ENCODE data around the gene SYTL2. TPM values are rescaled to one million over a fixed set of nuclear protein-coding genes. Genes with fewer than 3 reads are reported as not detected.

The SYTL2 gene
- total RNA-seq, 4 donors from 2014 or later = 21.9 to 71.2 (median 28.8) TPM

GRCh38 chr11:85664615-85665481, 146.1 kb downstream of the SYTL2 start, which contains the start of gene CREBZF:
CREBZF (minus strand) TSS chr11:85665129; CDS start chr11:85664875, 254 bp downstream.
- TF ChIP-seq EP300 (IDR thresholded peaks at IDR 0.05) (peak; percentile 53 to 99), CTCF (IDR thresholded peaks at IDR 0.05) (peak in 2 of 5 experiments; percentile 39 to 42), POLR2A (IDR thresholded peaks at IDR 0.05) (peak; percentile 97)
- Histone ChIP-seq H3K27ac (peak within 1 kb of the TSS; percentile 88 to 99 (median 94)), H3K4me1 (peaks cover 0 to 41% (median 26%) of the 10 kb centered on the region in 4 donors), H3K9me3 (no peaks in the 10 kb centered on the region), H3K27me3 (no peaks in the 10 kb centered on the region), H3K36me3 (peaks cover 0 to 5% (median 0%) of the 10 kb centered on the region in 3 donors), H3K4me3 (peak within 1 kb of the TSS; percentile 61 to 90 (median 74))
- DNase-seq (ENCODE audit: low spot score in 2 of 2) = peak; percentile 90 to 95
- 0 to 1% methylated on average over 35 to 44 of the region's 67 CpGs for WGBS, 2 donors

- Histone ChIP-seq H3K27ac (peak overlapping the region; percentile 88 to 99 (median 94)), H3K4me3 (peak overlapping the region; percentile 61 to 90 (median 74)), H3K27me3 (no peaks in the 10 kb centered on the region), H3K36me3 (peaks cover 0 to 5% (median 0%) of the 10 kb centered on the region in 3 donors), H3K9me3 (no peaks in the 10 kb centered on the region), H3K4me1 (peaks cover 0 to 50% (median 28%) of the 10 kb centered on the region in 4 donors)
- TF ChIP-seq EP300 (IDR thresholded peaks at IDR 0.05) = no peak
- TF ChIP-seq CTCF (IDR thresholded peaks at IDR 0.05) = peak; percentile 61 to 71 (median 63)
- DNase-seq (ENCODE audit: low spot score in 2 of 2) = peak; percentile 58 to 73
- WGBS, 2 donors = 0 to 1% methylated on average over 64 to 72 of the region's 73 CpGs
Observed at GRCh38 chr11:85663753-85664614, 147.0 kb downstream of the SYTL2 start.

- no peaks in the 10 kb centered on the region for H3K27me3 ChIP-seq
- no peak for DNase-seq (ENCODE audit: low spot score in 2 of 2)
- no peaks in the 10 kb centered on the region for H3K9me3 ChIP-seq
- H3K36me3 ChIP-seq = peaks cover 0 to 5% (median 0%) of the 10 kb centered on the region in 3 donors
- peak overlapping the region; percentile 16 to 99 (median 94) for H3K27ac ChIP-seq
- H3K4me3 ChIP-seq = peak overlapping the region; percentile 61 to 90 (median 74)
- 2 to 5% methylated on average over 10 of the region's 10 CpGs for WGBS, 2 donors
- TF ChIP-seq POLR2A (IDR thresholded peaks at IDR 0.05) (no peak), CTCF (IDR thresholded peaks at IDR 0.05) (no peak), EP300 (IDR thresholded peaks at IDR 0.05) (no peak)
- H3K4me1 ChIP-seq = peaks cover 0 to 57% (median 30%) of the 10 kb centered on the region in 4 donors
Observed at GRCh38 chr11:85663080-85663752, 147.7 kb downstream of the SYTL2 start.

- no peak for TF ChIP-seq CTCF (IDR thresholded peaks at IDR 0.05)
- TF ChIP-seq EP300 (IDR thresholded peaks at IDR 0.05) = no peak
- no peak for TF ChIP-seq POLR2A (IDR thresholded peaks at IDR 0.05)
- Histone ChIP-seq H3K36me3 (peaks cover 0 to 10% (median 0%) of the 10 kb centered on the region in 3 donors), H3K4me1 (peaks cover 0 to 68% (median 30%) of the 10 kb centered on the region in 4 donors), H3K9me3 (no peaks in the 10 kb centered on the region), H3K27me3 (no peaks in the 10 kb centered on the region), H3K27ac (peak overlapping the region in 1 of 4 donors; percentile 99), H3K4me3 (peak overlapping the region in 1 of 4 donors; percentile 90)
- no peak for DNase-seq (ENCODE audit: low spot score in 2 of 2)
- WGBS, 2 donors = 6 to 7% methylated on average over 4 of the region's 4 CpGs
Observed at GRCh38 chr11:85661972-85662664, 148.8 kb downstream of the SYTL2 start.

All from tibial nerve (tissue), 4 donors.